ENCODE data around the gene SLC34A2.
"Not testable (repeated sequence)": the region's sequence is repeated elsewhere in the genome, so short reads cannot be mapped to it uniquely, and the experiment has no call there.

The SLC34A2 gene

GRCh38 chr4:25654971-25655963 lies at the start of gene SLC34A2:
Gene SLC34A2 (plus strand): TSS chr4:25655851. CDS start chr4:25662501, 6,650 bp downstream.
- DNase-seq (ENCODE audit: low read depth in 3 of 3) = no peak

GRCh38 chr4:25608644-25609043 lies 47.0 kb upstream of the SLC34A2 start:
- no peak for DNase-seq (ENCODE audit: low read depth in 3 of 3)

- DNase-seq (ENCODE audit: low read depth in 3 of 3) = no peak
Observed at GRCh38 chr4:25609976-25610375, 45.7 kb upstream of the SLC34A2 start.

- DNase-seq (ENCODE audit: low read depth in 3 of 3) = not testable (repeated sequence)
Observed at GRCh38 chr4:25613613-25614012, 42.0 kb upstream of the SLC34A2 start.

GRCh38 chr4:25614807-25615206 lies 40.8 kb upstream of the SLC34A2 start:
- DNase-seq (ENCODE audit: low read depth in 3 of 3) = no peak

- DNase-seq (ENCODE audit: low read depth in 3 of 3) = no peak
Observed at GRCh38 chr4:25621027-25621930, 34.4 kb upstream of the SLC34A2 start.

- DNase-seq (ENCODE audit: low read depth in 3 of 3) = no peak
Observed at GRCh38 chr4:25624616-25625015, 31.0 kb upstream of the SLC34A2 start.

GRCh38 chr4:25628451-25628850 lies 27.2 kb upstream of the SLC34A2 start:
- DNase-seq (ENCODE audit: low read depth in 3 of 3) = no peak

- no peak for DNase-seq (ENCODE audit: low read depth in 3 of 3)
Observed at GRCh38 chr4:25632135-25632534, 23.5 kb upstream of the SLC34A2 start.

GRCh38 chr4:25633541-25633940 lies 22.1 kb upstream of the SLC34A2 start:
- no peak for DNase-seq (ENCODE audit: low read depth in 3 of 3)

- no peak for DNase-seq (ENCODE audit: low read depth in 3 of 3)
Observed at GRCh38 chr4:25635501-25635900, 20.1 kb upstream of the SLC34A2 start.

- no peak for DNase-seq (ENCODE audit: low read depth in 3 of 3)
Observed at GRCh38 chr4:25637581-25638220, 17.9 kb upstream of the SLC34A2 start.

- no peak for DNase-seq (ENCODE audit: low read depth in 3 of 3)
Observed at GRCh38 chr4:25638221-25638601, 17.4 kb upstream of the SLC34A2 start.

- no peak for DNase-seq (ENCODE audit: low read depth in 3 of 3)
Observed at GRCh38 chr4:25638806-25639205, 16.8 kb upstream of the SLC34A2 start.

GRCh38 chr4:25650311-25650710 lies 5.3 kb upstream of the SLC34A2 start:
- DNase-seq (ENCODE audit: low read depth in 3 of 3) = no peak

- no peak for DNase-seq (ENCODE audit: low read depth in 3 of 3)
Observed at GRCh38 chr4:25651682-25652081, 4.0 kb upstream of the SLC34A2 start.

GRCh38 chr4:25654031-25654970 lies 1.4 kb upstream of the SLC34A2 start:
- no peak for DNase-seq (ENCODE audit: low read depth in 3 of 3)

- DNase-seq (ENCODE audit: low read depth in 3 of 3) = no peak
Observed at GRCh38 chr4:25656031-25656430, 380 bp downstream of the SLC34A2 start.

GRCh38 chr4:25658357-25658771 lies 2.7 kb downstream of the SLC34A2 start:
- no peak for DNase-seq (ENCODE audit: low read depth in 3 of 3)

- DNase-seq (ENCODE audit: low read depth in 3 of 3) = no peak
Observed at GRCh38 chr4:25658777-25659176, 3.1 kb downstream of the SLC34A2 start.

- not testable (repeated sequence) for DNase-seq (ENCODE audit: low read depth in 3 of 3)
Observed at GRCh38 chr4:25661441-25661840, 5.8 kb downstream of the SLC34A2 start.

Measured in stimulated activated CD4-positive, alpha-beta T cell treated with anti-CD3 and anti-CD28 coated beads, TNF-alpha, amount 100 ng/mL, for 48 hours (primary cell).